Stimulated activated CD4-positive, alpha-beta T cell treated with anti-CD3 and anti-CD28 coated beads, Interleukin-15, amount 100 ng/mL, for 24 hours (primary cell): Measurements from ENCODE around the gene ADAM12.

Experiments
- DNase-seq: peaks from one replicate; pipeline ENCODE4 v3.0.0-alpha.2; 2020

Gene ADAM12

GRCh38 chr10:126229686-126230085 is 158.6 kb downstream of the ADAM12 start:
- DNase-seq = no peak

- DNase-seq = no peak
Measured at GRCh38 chr10:126227762-126228134, 160.5 kb downstream of the ADAM12 start.

GRCh38 chr10:126226988-126227761 is 161.1 kb downstream of the ADAM12 start:
- DNase-seq = no peak

GRCh38 chr10:126226205-126226604 is 162.1 kb downstream of the ADAM12 start:
- DNase-seq = no peak

- DNase-seq = no peak
Measured at GRCh38 chr10:126225672-126226008, 162.6 kb downstream of the ADAM12 start.

GRCh38 chr10:126224967-126225671 is 163.2 kb downstream of the ADAM12 start:
- DNase-seq = no peak

GRCh38 chr10:126223512-126224067 is 164.7 kb downstream of the ADAM12 start:
- no peak for DNase-seq

GRCh38 chr10:126222736-126223511 is 165.4 kb downstream of the ADAM12 start:
- DNase-seq = no peak

- no peak for DNase-seq
Measured at GRCh38 chr10:126221874-126222273, 166.4 kb downstream of the ADAM12 start.

- DNase-seq = no peak
Measured at GRCh38 chr10:126218778-126219649, 169.3 kb downstream of the ADAM12 start.

- no peak for DNase-seq
Measured at GRCh38 chr10:126218174-126218573, 170.1 kb downstream of the ADAM12 start.

GRCh38 chr10:126216632-126216961 is 171.7 kb downstream of the ADAM12 start:
- no peak for DNase-seq

- no peak for DNase-seq
Measured at GRCh38 chr10:126215746-126216631, 172.3 kb downstream of the ADAM12 start.

GRCh38 chr10:126214679-126215078 is 173.6 kb downstream of the ADAM12 start:
- DNase-seq = no peak

- DNase-seq = no peak
Measured at GRCh38 chr10:126214021-126214420, 174.3 kb downstream of the ADAM12 start.

GRCh38 chr10:126212738-126213137 is 175.5 kb downstream of the ADAM12 start:
- no peak for DNase-seq

GRCh38 chr10:126210051-126210651 is 178.1 kb downstream of the ADAM12 start:
- DNase-seq = no peak

- no peak for DNase-seq
Measured at GRCh38 chr10:126209451-126209850, 178.8 kb downstream of the ADAM12 start.

GRCh38 chr10:126208726-126209302 is 179.5 kb downstream of the ADAM12 start:
- no peak for DNase-seq

GRCh38 chr10:126207851-126208250 is 180.4 kb downstream of the ADAM12 start:
- no peak for DNase-seq

GRCh38 chr10:126207313-126207771 is 180.9 kb downstream of the ADAM12 start:
- DNase-seq = no peak
